Pancreas (tissue), 10 donors: ENCODE measurements around the gene S100A16. TPM values are rescaled to one million over a fixed set of nuclear protein-coding genes. Genes with fewer than 3 reads are reported as not detected.

Source experiments
- ATAC-seq, 4 donors: fragments of 200-7000 bp; cut with Tn5 transposase; one replicate each; pipeline versions ENCODE4 v1.8.0 to v1.9.1; 2020; ENCODE audit warnings: mild to moderate bottlenecking in 4 of 4, moderate library complexity in 4 of 4
- DNase-seq, 6 donors: peaks; one replicate each; pipeline ENCODE4 v3.0.0-alpha.2; 2020
- FAIRE-seq: peaks from 2 replicates; lab custom pipeline; 2012; peaks lifted over from hg19 to GRCh38; lab: Jason Lieb, UNC
- H3K27ac ChIP-seq, 4 donors: fragments of 200-600 bp; sonication (generic); 1 replicate in 3 of 4; 2 replicates in 1 of 4; pipeline versions ENCODE4 v1.5.0 to v1.8.0; 2020
- H3K27me3 ChIP-seq, 4 donors: fragments of 200-600 bp; one replicate each; pipeline ENCODE4 v1.8.0; 2021
- H3K36me3 ChIP-seq, 3 donors: fragments of 200-600 bp; sonication (generic) in 1 of 3; one replicate each; pipeline versions ENCODE4 v1.5.0 to v1.8.0; 2020 to 2021
- H3K4me1 ChIP-seq, 3 donors: fragments of 200-600 bp; one replicate each; pipeline ENCODE4 v1.8.0; 2021
- H3K4me3 ChIP-seq, 4 donors: fragments of 200-600 bp; sonication (generic) in 2 of 4; one replicate each; pipeline versions ENCODE4 v1.5.0 to v1.8.0; 2020 to 2021
- H3K9me3 ChIP-seq, 4 donors: fragments of 200-600 bp; one replicate each; pipeline ENCODE4 v1.8.0; 2021
- CTCF ChIP-seq, 4 donors: fragments of 200-600 bp; sonication (generic) in 3 of 4; IDR thresholded peaks; one replicate each; pipeline versions ENCODE4 v1.5.0 to v1.8.0; 2021; ENCODE audit warnings: antibody characterized with exemption in 4 of 4
- WGBS, 2 donors: extraction: QIAGEN DNeasy Blood & Tissue Kit; methylation state at CpG; one replicate each; pipeline ENCODE4 v1.1.7; 2013; 5-methylcytosine and 5-hydroxymethylcytosine counted together
- intact Hi-C, 3 donors: fragments of 100-400 bp; cut with DNase I; formaldehyde crosslinking; loops; one replicate each; pipeline versions ENCODE4 v1.11.1 to v1.14.2; 2022
- polyA plus RNA-seq, 2 donors: library from polyadenylated mRNA; stranded (reverse); fragments of 200-250 nt; gene quantifications; one replicate each; pipeline ENCODE4 v1.2.3, GENCODE V29; 2013
- total RNA-seq, 6 donors: library from RNA; stranded (reverse); fragmentation: NEBNext Ultra II Directional in 4 of 6; extraction: Animal tissue kit (Norgen Biotek cat#: 25700) in 4 of 6; gene quantifications; one replicate each; pipeline versions ENCODE4 v1.2.1 to v1.2.4, GENCODE V29; 2021 to 2023
- donor health status: healthy with polysubstance abuse.
- donor health status: DM: no; HTN: no; CAD: no; lungs with moderate emphysema.
- donor health status: DM: no; HTN: no; CAD: no.
- donor health status: control.
- donor health status: control.
- donor health status: Bipolar disorder and iron deficiency.
- donor health status: DM: yes; HTN: yes; CAD: no.
- donor health status: DM: no; HTN: no; CAD: no.
- donor health status: DM: no; HTN: no; CAD: no.
- donor health status: DM: yes; HTN: yes; CAD: no.

Gene S100A16
- total and polyA plus RNA-seq, 8 donors, result 8.1 to 43.9 (median 21.4) TPM

- no peaks in the 10 kb centered on the region for H3K9me3 ChIP-seq
- intact Hi-C loops, result no loop called here
Measured at GRCh38 chr1:153557877-153558276, 55.1 kb downstream of the S100A16 start.

More at GRCh38 chr1:153557877-153558276, 55.1 kb downstream of the S100A16 start:
- Histone ChIP-seq H3K27ac (no peak overlapping the region), H3K4me1 (no peaks in the 10 kb centered on the region), H3K27me3 (no peaks in the 10 kb centered on the region), H3K36me3 (no peaks in the 10 kb centered on the region), H3K4me3 (no peak overlapping the region)
- WGBS, 2 donors, result 91 to 97% methylated on average over 3 of the region's 3 CpGs
- DNase-seq (no peak), ATAC-seq (no peak), FAIRE-seq (no peak)
- no peak for TF ChIP-seq CTCF (IDR thresholded peaks at IDR 0.05)

Other genes with a start within 250 kb of the S100A16 start
- gene S100A12, start 237.5 kb downstream of the S100A16 start, total RNA-seq, result 1 to 10 TPM in 3 of 6 donors, under 1 TPM in 2, not detected in 1; 0.44 to 3.3 (median 1.1) TPM
- 1 to 10 TPM; 2.6 to 5.2 TPM for gene S100A12, start 237.5 kb downstream of the S100A16 start, polyA plus RNA-seq
- gene S100A8, start 222.1 kb downstream of the S100A16 start, total RNA-seq, result 10 to 100 TPM in 3 of 6 donors, 1 to 10 TPM in 3; 2.0 to 36.1 (median 12.1) TPM
- 10 to 100 TPM; 26.1 to 41.9 TPM for gene S100A8, start 222.1 kb downstream of the S100A16 start, polyA plus RNA-seq
- gene S100A7A, start 196.6 kb downstream of the S100A16 start, total RNA-seq, result not detected
- gene S100A7A, start 196.6 kb downstream of the S100A16 start, polyA plus RNA-seq, result not detected
- not detected for gene S100A7, start 152.5 kb downstream of the S100A16 start, total RNA-seq
- gene S100A7, start 152.5 kb downstream of the S100A16 start, polyA plus RNA-seq, result not detected
- 100 to 1,000 TPM in 2 of 6 donors, 10 to 100 TPM in 4; 21.4 to 264 (median 61.8) TPM for gene S100A6, start 77.1 kb downstream of the S100A16 start, total RNA-seq
- 100 to 1,000 TPM; 304 to 495 TPM for gene S100A6, start 77.1 kb downstream of the S100A16 start, polyA plus RNA-seq
- gene S100A5, start 72.2 kb downstream of the S100A16 start, total RNA-seq, result not detected
- gene S100A5, start 72.2 kb downstream of the S100A16 start, polyA plus RNA-seq, result not detected
- gene S100A4, start 67.3 kb downstream of the S100A16 start, total RNA-seq, result 10 to 100 TPM in 4 of 6 donors, 1 to 10 TPM in 2; 5.0 to 40.9 (median 24.4) TPM
- 100 to 1,000 TPM in 1 of 2 donors, 10 to 100 TPM in 1; 88.6 to 149 TPM for gene S100A4, start 67.3 kb downstream of the S100A16 start, polyA plus RNA-seq
- gene S100A3, start 63.9 kb downstream of the S100A16 start, total RNA-seq, result under 1 TPM in 3 of 6 donors, not detected in 3; 0.20 to 0.70 (median 0.66) TPM
- 1 to 10 TPM in 1 of 2 donors, under 1 TPM in 1; 0.38 to 1.1 TPM for gene S100A3, start 63.9 kb downstream of the S100A16 start, polyA plus RNA-seq
- 1 to 10 TPM in 1 of 6 donors, under 1 TPM in 3, not detected in 2; 0.60 to 2.1 (median 0.68) TPM for gene S100A2, start 47.3 kb downstream of the S100A16 start, total RNA-seq
- gene S100A2, start 47.3 kb downstream of the S100A16 start, polyA plus RNA-seq, result 1 to 10 TPM; 1.9 to 2.8 TPM
- gene S100A14, start 3.2 kb upstream of the S100A16 start, total RNA-seq, result 10 to 100 TPM in 4 of 6 donors, 1 to 10 TPM in 2; 3.6 to 21.6 (median 11.1) TPM
- 10 to 100 TPM; 20.2 to 23.7 TPM for gene S100A14, start 3.2 kb upstream of the S100A16 start, polyA plus RNA-seq
- 10 to 100 TPM; 22.0 to 47.3 (median 30.5) TPM for gene S100A13, start 14.4 kb upstream of the S100A16 start, total RNA-seq
- gene S100A13, start 14.4 kb upstream of the S100A16 start, polyA plus RNA-seq, result 100 to 1,000 TPM; 105 to 125 TPM
- 10 to 100 TPM in 1 of 6 donors, 1 to 10 TPM in 5; 1.9 to 14.0 (median 4.0) TPM for gene S100A1, start 15.3 kb upstream of the S100A16 start, total RNA-seq
- gene S100A1, start 15.3 kb upstream of the S100A16 start, polyA plus RNA-seq, result 1 to 10 TPM; 2.5 to 7.9 TPM
- gene CHTOP, start 20.9 kb upstream of the S100A16 start, total RNA-seq, result 10 to 100 TPM; 27.9 to 49.2 (median 34.8) TPM
- 10 to 100 TPM; 54.9 to 87.4 TPM for gene CHTOP, start 20.9 kb upstream of the S100A16 start, polyA plus RNA-seq
- 10 to 100 TPM in 3 of 6 donors, 1 to 10 TPM in 3; 7.5 to 17.8 (median 10.2) TPM for gene SNAPIN, start 45.6 kb upstream of the S100A16 start, total RNA-seq
- gene SNAPIN, start 45.6 kb upstream of the S100A16 start, polyA plus RNA-seq, result 10 to 100 TPM; 13.5 to 27.3 TPM
- 10 to 100 TPM; 30.5 to 63.2 (median 54.3) TPM for gene ILF2, start 57.9 kb upstream of the S100A16 start, total RNA-seq
- gene ILF2, start 57.9 kb upstream of the S100A16 start, polyA plus RNA-seq, result 10 to 100 TPM; 25.7 to 61.3 TPM
- 1 to 10 TPM; 1.6 to 6.9 (median 3.6) TPM for gene NPR1, start 65.6 kb upstream of the S100A16 start, total RNA-seq
- gene NPR1, start 65.6 kb upstream of the S100A16 start, polyA plus RNA-seq, result 10 to 100 TPM; 10.2 to 11.8 TPM
- 10 to 100 TPM; 13.5 to 41.4 (median 18.8) TPM for gene INTS3, start 114.9 kb upstream of the S100A16 start, total RNA-seq
- gene INTS3, start 114.9 kb upstream of the S100A16 start, polyA plus RNA-seq, result 10 to 100 TPM; 45.1 to 56.2 TPM
- gene SLC27A3, start 162.3 kb upstream of the S100A16 start, total RNA-seq, result 10 to 100 TPM in 3 of 6 donors, 1 to 10 TPM in 3; 9.0 to 23.6 (median 10.8) TPM
- gene SLC27A3, start 162.3 kb upstream of the S100A16 start, polyA plus RNA-seq, result 10 to 100 TPM; 46.9 to 64.0 TPM